ENCODE data around the gene FRAT2.

Gene FRAT2

GRCh38 chr10:97334370-97335175 is at the start of gene FRAT2:
Gene FRAT2, minus strand, starts transcription at chr10:97334729. Its CDS starts 157 bp downstream, at chr10:97334572.
- no peak for FAIRE-seq

GRCh38 chr10:97384156-97384555 is 49.6 kb upstream of the FRAT2 start:
- FAIRE-seq, result no peak

- no peak for FAIRE-seq
These were observed 48.6 kb upstream of the FRAT2 start for GRCh38 chr10:97383159-97383558.

GRCh38 chr10:97381626-97382025 is 47.1 kb upstream of the FRAT2 start:
- no peak for FAIRE-seq

- FAIRE-seq, result no peak
These were observed 46.0 kb upstream of the FRAT2 start for GRCh38 chr10:97380516-97380915.

GRCh38 chr10:97378933-97379921 is 44.7 kb upstream of the FRAT2 start:
- FAIRE-seq, result no peak

GRCh38 chr10:97376413-97376812 is 41.9 kb upstream of the FRAT2 start:
- no peak for FAIRE-seq

GRCh38 chr10:97373456-97373855 is 38.9 kb upstream of the FRAT2 start:
- FAIRE-seq, result no peak

- FAIRE-seq, result no peak
These were observed 37.8 kb upstream of the FRAT2 start for GRCh38 chr10:97372233-97372875.

- FAIRE-seq, result no peak
These were observed 37.2 kb upstream of the FRAT2 start for GRCh38 chr10:97371696-97372095.

GRCh38 chr10:97367126-97367649 is 32.7 kb upstream of the FRAT2 start:
- FAIRE-seq, result no peak

- FAIRE-seq, result no peak
These were observed 32.0 kb upstream of the FRAT2 start for GRCh38 chr10:97366572-97366971.

GRCh38 chr10:97365761-97366351 is 31.3 kb upstream of the FRAT2 start:
- no peak for FAIRE-seq

GRCh38 chr10:97363071-97363470 is 28.5 kb upstream of the FRAT2 start:
- FAIRE-seq, result no peak

GRCh38 chr10:97362310-97363033 is 27.9 kb upstream of the FRAT2 start:
- FAIRE-seq, result no peak

- no peak for FAIRE-seq
These were observed 27.0 kb upstream of the FRAT2 start for GRCh38 chr10:97361537-97361901.

GRCh38 chr10:97360705-97361536 is 26.4 kb upstream of the FRAT2 start:
- no peak for FAIRE-seq

GRCh38 chr10:97358781-97359180 is 24.3 kb upstream of the FRAT2 start:
- FAIRE-seq, result no peak

- FAIRE-seq, result no peak
These were observed 23.8 kb upstream of the FRAT2 start for GRCh38 chr10:97358349-97358748.

GRCh38 chr10:97356918-97357317 is 22.4 kb upstream of the FRAT2 start:
- no peak for FAIRE-seq

Data from colon (tissue), 2 donors.